Measurements from ENCODE around the gene HOXD4.
A peak's percentile ranks its signal among the peaks of the same experiment; 100 is the strongest.

Gene HOXD4

GRCh38 chr2:176122683-176123410 lies 28.5 kb upstream of the HOXD4 start, which contains the start of gene HOXD9:
HOXD9 (plus strand) TSS chr2:176122719; CDS start chr2:176122769, 50 bp downstream.
- TF ChIP-seq, protein P1, sequence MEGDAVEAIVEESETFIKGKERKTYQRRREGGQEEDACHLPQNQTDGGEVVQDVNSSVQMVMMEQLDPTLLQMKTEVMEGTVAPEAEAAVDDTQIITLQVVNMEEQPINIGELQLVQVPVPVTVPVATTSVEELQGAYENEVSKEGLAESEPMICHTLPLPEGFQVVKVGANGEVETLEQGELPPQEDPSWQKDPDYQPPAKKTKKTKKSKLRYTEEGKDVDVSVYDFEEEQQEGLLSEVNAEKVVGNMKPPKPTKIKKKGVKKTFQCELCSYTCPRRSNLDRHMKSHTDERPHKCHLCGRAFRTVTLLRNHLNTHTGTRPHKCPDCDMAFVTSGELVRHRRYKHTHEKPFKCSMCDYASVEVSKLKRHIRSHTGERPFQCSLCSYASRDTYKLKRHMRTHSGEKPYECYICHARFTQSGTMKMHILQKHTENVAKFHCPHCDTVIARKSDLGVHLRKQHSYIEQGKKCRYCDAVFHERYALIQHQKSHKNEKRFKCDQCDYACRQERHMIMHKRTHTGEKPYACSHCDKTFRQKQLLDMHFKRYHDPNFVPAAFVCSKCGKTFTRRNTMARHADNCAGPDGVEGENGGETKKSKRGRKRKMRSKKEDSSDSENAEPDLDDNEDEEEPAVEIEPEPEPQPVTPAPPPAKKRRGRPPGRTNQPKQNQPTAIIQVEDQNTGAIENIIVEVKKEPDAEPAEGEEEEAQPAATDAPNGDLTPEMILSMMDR (IDR thresholded peaks at IDR 0.05; ENCODE audit: insufficient read depth, low read length, missing control alignments) = no peak
- ChIA-PET CTCF (interaction anchor here (0.8 to 30.2 kb wide), 8 partner anchors 9 to 1040 kb away, joined by 3 to 1421 read pairs (median 14); no protein-coding TSS in a partner anchor), POLR2A (no interaction called here)
- DNase-seq (ENCODE audit: low read depth, low spot score) = no peak
- H3K4me3 ChIP-seq (ENCODE audit: low read depth, low read length) = peak within 1 kb of the TSS; percentile 63

- ChIA-PET POLR2A (no interaction called here), CTCF (interaction anchor here (2.4 to 30.2 kb wide), 5 partner anchors 13 to 1039 kb away, joined by 14 to 1421 read pairs (median 74); no protein-coding TSS in a partner anchor)
- TF ChIP-seq, protein P1 (IDR thresholded peaks at IDR 0.05; ENCODE audit: insufficient read depth, low read length, missing control alignments) = no peak
- no peak for DNase-seq (ENCODE audit: low read depth, low spot score)
- H3K4me3 ChIP-seq (ENCODE audit: low read depth, low read length) = peak overlapping the region; percentile 63
Observed at GRCh38 chr2:176123411-176124109, 27.8 kb upstream of the HOXD4 start.

- POLR2A ChIA-PET = no interaction called here
- no peak for DNase-seq (ENCODE audit: low read depth, low spot score)
- H3K4me3 ChIP-seq (ENCODE audit: low read depth, low read length) = peak overlapping the region; percentile 63
- TF ChIP-seq, protein P1 (IDR thresholded peaks at IDR 0.05; ENCODE audit: insufficient read depth, low read length, missing control alignments) = no peak
- CTCF ChIA-PET = interaction anchor here (2.4 to 30.2 kb wide), 8 partner anchors 9 to 1038 kb away, joined by 14 to 1421 read pairs (median 56); partner anchors contain the start of gene HOXD10
Observed at GRCh38 chr2:176124110-176124946, 27.0 kb upstream of the HOXD4 start.

DNA sequence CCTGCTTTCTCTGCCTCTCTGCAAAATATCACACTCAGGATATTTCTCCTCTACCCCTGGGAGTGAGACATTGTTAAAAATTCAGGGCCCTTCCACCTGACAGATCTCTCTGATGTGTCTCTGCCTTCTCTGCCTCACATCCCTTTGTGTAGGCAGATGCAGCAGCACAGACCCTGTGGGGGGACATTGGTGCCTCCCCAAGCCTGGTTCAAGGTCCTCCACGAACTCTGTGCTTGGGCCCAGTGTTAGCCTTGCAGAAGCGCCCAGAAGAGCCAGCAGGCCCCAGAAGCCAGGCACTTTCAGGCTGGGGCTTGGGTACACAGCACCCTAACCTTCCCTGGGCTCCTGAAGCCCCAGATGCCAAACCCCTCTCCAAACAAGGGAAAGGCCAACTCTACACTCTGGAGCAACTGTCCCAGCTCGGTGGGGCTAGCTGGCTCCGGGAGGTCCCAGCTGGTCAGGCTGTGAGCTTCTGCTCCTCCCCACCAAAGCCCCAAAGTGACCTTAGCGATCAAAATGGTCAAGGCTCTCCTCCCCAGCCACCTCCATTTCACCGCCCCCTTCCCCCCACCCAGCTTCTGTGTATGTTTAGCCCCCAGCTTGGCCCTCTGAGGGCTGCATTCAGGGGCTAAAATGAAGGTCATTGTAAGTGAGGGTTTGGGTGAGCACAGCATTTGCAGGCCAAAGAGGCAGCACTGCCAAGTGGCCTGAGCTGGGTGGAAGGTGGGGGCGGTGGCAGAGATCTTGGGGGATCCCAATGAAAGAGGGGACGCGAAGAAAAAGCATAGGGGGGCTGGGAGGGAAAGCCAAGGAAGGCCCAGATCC lies 26.2 kb upstream of the HOXD4 start:
- H3K4me3 ChIP-seq (ENCODE audit: low read depth, low read length) = no peak overlapping the region
- no peak for DNase-seq (ENCODE audit: low read depth, low spot score)
- ChIA-PET CTCF (interaction anchor here (2.7 to 30.2 kb wide), 9 partner anchors 10 to 1038 kb away, joined by 11 to 1421 read pairs (median 74); partner anchors contain the start of gene HOXD10), POLR2A (no interaction called here)
- TF ChIP-seq, protein P1 (IDR thresholded peaks at IDR 0.05; ENCODE audit: insufficient read depth, low read length, missing control alignments) = no peak

- POLR2A ChIA-PET = no interaction called here
- CTCF ChIA-PET = interaction anchor here (2.5 to 30.2 kb wide), 10 partner anchors 11 to 1037 kb away, joined by 11 to 1421 read pairs (median 65); partner anchors contain the start of gene HOXD10
Observed at GRCh38 chr2:176125772-176126054, 25.6 kb upstream of the HOXD4 start.

More at GRCh38 chr2:176125772-176126054, 25.6 kb upstream of the HOXD4 start:
- no peak for DNase-seq (ENCODE audit: low read depth, low spot score)
- TF ChIP-seq, protein P1 (IDR thresholded peaks at IDR 0.05; ENCODE audit: insufficient read depth, low read length, missing control alignments) = no peak
- no peak overlapping the region for H3K4me3 ChIP-seq (ENCODE audit: low read depth, low read length)

Data from AG04449 (cell line).